NCI-H524 (cell line): ENCODE data around the gene NKD1.

ENCODE experiments used
- DNase-seq, 2 experiments: peaks; one replicate each; lab custom pipeline; 2025; lab: John Stamatoyannopoulos, UW

Gene NKD1

DNA sequence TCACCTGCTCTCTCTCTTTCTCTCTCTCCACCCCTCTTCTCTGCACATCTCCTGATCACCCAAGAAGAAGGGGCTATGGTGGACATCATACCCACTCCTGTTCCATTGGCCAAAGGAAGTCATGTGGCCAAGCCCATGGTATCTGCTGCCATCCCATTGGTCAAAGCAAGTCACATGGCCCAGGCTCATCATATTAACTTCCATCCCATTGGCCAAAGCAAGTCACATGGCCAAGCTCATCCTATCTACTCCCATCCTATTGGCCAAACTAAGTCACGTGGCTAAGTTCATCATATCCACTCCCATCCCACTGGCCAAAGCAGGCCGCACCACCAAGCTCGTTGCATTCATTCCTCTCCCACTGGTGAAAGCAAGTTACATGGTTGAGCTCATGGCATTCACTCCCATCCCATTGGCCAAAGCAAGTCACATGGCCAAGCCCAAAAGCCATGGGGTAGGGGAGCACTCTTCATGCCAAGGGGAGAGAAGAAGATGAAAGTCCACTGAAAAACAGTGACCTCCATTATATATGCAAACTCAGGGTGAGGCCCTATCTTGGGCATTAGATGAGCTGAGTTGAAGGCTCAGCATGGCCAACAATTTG lies 103.7 kb downstream of the NKD1 start:
- DNase-seq = peak in 1 of 2 experiments; percentile 19

- DNase-seq = peak; percentile 62 to 88
Measured at GRCh38 chr16:50652836-50653425, 104.7 kb downstream of the NKD1 start.

DNA sequence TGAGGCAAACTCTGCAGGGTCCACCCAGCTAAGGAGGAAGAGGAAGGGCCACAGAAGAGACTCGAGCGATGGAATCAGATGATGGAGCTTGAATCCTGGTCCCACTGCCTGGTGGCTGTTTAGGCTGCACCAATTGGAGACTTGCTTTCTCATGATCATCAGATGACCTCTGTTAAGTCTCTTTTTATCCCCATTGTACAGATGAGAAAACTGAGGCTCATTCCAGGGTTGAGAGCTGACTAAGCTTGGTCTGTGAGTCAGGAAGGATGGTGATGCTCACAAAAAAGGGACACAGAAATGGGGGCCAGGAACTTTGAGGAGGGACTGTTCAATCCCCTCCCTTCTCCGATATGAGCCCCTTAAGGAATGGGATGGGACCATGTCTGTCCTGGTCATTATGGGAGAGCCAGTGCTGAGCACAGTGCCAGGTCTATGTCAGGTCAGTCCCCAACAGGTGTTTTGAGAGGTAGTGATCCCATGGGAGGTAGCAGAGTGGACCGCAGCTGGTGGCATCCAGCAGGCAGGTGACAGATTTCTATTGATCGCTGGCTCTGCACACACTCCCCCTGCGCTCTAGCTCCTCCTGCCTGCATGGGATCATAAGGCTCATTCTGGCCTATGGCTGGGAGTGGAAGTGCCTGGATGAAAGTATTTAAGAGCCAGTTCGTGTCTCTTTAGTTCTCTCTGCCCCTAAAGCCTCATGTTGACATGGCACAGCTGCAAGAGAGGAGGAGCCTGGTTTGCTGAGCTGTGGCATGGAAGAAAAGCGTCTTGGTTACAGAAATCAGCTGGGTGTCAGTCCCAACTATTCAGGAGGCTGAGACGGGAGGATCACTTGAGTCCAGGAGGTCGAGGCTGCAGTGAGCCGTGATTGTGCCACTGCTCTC lies 105.7 kb downstream of the NKD1 start:
- peak; percentile 28 to 83 for DNase-seq

- DNase-seq = no peak
Measured at GRCh38 chr16:50655558-50656055, 107.4 kb downstream of the NKD1 start.

DNA sequence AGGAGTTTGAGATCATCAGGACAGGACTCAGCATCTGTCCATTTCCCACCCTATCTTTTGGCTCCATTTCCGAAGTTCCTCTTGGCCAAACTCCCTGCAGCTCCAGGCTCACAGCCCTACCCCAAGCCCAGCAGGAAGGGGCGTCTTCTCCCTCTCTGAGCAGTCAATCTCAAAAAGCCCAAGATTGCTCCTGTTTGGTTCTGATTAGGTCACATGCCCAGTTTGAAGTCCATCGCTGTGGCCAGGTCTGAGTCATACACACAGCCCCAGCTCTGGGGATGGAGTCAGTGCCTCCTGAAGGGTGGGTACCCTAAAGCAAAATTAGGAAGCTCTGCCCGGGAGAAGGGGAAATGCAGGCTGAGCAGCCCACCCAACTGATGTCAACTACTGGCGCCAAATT lies 109.0 kb downstream of the NKD1 start:
- DNase-seq = no peak

DNA sequence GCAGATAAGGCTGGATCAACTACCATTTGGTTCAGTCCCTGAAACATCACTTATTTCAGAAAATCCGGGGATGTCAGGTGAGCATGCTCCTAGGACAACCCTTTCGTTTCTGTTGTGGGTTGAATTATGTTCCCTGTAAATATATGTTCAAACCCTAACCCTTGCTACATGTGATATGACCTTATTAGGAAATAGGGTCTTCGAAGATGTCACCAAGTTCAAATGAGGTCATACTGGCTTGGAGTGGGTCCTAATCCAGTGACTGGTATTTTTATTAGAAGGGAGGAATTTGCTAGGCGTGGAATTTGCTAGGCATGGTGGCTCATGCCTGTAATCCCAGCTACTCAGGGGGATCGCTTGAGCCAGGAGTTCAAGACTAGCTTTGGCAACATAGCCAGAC lies 111.6 kb downstream of the NKD1 start:
- DNase-seq = no peak

DNA sequence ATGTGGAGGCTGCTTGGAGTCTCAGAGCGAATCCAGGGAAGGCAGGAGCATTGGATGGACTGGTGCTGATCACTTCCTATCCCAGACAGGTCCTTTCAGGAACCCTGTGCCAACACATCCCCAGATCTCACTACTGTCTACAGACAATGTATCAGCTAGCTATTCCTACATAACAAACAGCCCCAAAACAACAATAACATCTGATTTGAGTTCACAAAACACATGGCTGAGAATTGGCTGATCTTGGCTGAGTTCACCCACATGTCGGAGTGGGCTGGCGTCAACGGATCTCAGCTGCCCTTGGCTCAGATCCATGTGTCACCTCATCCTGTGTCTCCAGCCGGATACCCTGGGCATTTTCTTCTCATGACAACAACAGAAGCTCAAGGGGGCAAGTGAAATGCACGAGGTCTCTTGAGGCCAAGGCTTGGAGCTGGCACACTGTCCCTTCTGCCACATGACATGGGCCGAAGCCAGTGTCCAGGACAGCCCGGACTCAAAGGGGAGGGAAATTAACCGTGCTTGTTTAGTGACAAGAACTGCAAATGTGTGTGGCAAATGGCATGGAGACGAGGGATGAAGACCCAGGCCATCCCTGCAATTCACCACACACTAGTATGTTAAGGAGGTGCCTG lies 114.2 kb downstream of the NKD1 start:
- no peak for DNase-seq

DNA sequence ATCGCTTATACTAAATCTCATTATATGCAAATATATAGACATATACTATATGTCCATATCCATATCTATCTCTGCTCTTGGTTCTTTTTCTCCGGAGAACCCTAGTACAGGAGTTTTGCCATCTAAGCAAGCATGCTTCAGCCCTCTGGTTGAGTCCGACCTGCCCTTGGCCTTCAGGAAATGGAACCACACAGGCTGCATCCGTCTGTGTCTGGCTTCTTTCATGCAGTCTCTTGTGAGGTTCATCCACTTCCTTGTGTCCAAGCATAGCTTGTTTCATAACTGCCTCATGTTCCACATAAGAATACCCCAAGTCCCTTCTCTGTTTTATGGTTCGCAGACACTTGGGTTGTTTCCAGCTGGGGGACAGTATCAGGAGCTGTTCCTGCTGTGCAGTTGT lies 116.1 kb downstream of the NKD1 start:
- DNase-seq = no peak

- peak; percentile 44 to 83 for DNase-seq
Measured at GRCh38 chr16:50665128-50665878, 117.1 kb downstream of the NKD1 start.

GRCh38 chr16:50666658-50667496 lies 118.7 kb downstream of the NKD1 start:
- no peak for DNase-seq

- DNase-seq = no peak
Measured at GRCh38 chr16:50667497-50668367, 119.5 kb downstream of the NKD1 start.

DNA sequence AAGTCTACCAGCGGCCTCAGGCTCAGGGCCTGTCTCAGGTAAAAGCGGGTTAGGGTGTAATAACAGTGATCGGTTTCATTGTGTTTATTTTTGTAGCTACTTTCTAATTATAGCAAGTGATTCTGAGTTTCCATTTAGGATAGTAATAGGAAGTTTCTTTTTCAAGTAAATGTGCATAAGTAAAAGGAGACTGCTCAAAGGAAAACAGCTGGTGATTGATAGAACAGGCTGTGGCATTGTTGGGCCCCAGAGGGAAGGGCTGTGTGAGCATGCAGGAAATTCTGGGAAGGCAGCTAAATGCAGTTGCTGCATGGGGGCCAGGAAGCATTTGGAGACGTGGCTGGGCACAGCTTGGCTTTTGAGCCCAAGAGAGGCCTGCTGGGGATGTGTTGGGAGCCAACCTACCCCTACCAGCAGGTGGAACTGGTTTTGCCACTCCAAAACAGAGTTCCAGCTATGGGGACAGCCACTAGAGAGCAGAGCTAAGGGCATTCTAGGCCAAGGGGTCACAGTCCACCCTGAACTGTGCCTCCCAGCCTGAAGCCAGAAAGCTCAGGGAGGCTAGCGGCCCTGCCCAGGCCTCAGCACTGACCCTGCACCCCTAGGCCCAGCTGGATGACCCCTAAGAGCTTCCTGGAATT lies 120.3 kb downstream of the NKD1 start:
- no peak for DNase-seq

DNA sequence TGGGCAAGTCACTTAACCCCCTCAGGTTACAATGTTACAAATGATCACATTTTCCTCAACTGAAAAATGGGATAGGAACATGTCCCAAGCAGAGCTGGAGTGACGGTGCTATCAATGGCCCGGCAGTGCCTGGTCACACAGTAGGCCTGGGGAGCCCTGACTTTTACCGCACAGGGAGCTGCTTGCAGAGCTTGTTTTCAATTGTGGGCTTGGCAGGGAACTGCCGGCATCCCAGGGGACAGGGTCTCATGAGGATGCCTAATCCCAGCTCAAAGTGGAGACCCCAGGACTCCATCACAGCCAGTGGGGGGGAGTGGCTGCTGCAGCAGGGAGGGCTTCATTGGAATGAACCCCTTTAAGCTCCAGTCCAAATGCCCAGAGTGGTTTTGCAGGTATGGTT lies 121.5 kb downstream of the NKD1 start:
- no peak for DNase-seq

DNA sequence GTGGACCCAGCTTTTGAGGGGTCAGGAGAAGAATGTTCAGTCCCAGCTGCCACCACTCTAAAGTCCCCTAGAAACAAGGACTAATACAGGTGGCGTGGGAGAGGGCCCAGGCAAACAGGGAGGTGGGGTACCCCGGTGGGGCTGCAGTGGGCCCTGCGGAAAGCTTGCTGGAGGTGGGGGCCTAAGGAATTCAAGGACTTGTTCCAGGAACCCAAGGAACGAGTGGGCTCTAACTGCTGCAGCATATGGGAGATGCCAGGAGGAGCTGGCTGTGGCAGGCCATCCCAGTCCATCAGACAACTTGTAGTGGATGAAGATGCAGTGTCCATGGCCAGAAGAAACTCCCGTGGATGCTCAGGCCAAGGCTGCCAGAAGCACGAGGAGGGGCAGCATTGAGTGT lies 122.3 kb downstream of the NKD1 start:
- DNase-seq = no peak

DNA sequence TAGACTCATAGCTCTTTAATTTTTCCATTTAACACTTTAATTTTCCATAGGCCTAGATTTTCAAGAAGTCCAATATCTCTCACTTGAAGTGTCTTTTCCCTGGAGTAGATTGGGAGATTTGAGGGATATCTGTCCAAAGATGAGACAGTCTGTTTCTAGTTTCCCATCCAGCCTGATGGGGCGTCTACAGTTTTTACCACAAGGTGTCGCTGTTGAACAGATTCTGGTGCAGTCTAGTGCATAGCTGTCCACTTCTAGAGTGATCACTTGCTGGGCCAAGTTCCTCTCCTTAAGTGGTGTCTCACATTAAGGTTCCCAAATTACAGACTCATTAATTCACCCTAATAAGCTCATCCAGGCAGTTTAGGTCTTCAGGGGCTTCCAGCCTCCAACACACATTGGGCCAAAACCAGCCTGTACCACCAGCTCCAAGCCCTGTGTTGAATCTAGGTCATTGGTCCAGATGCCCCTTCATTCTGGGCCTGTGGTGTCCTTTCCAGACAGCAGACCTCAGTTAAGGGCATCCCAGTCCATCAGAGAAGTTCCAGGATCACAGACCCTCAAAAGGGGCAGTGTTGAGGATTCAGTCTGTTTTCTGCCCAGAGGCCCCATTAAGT lies 123.6 kb downstream of the NKD1 start:
- DNase-seq = peak; percentile 23 to 48

DNA sequence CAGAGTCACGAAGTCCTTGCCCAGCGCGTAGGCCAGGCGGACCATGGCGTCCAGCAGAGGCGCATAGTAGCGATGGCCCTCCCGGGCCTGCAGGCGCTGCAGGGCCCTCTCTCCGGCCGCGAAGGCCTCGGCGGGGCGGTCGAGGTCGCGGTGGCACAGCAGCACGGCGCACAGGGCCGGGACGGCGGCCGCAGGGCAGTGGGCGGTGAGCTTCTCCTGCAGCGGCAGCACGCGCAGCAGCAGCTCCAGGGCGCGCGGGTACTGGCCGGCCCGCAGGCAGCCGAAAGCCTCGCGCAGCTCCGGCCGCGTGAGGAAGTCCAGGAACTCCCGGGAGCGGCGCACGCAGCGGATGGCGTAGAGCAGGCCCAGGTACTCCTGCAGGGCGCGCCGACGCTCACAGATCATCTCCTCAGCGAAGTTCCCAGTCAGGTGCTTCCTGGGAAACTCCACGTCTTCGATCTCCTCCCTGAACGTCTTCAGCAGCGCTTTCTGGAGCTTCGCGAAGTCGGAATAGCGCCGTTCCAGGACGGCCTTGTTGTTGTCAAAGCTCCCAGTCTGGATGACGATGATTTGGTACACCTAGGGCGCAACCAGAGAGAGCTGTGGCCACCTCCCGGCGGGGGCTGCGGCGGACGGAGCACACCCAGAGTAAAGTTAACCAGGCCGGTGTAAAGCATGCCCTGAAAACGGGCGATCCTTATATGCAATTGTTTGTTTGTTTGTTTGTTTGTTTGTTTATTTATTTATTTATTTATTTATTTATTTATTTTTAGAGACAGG lies 125.5 kb downstream of the NKD1 start:
- DNase-seq = no peak

DNA sequence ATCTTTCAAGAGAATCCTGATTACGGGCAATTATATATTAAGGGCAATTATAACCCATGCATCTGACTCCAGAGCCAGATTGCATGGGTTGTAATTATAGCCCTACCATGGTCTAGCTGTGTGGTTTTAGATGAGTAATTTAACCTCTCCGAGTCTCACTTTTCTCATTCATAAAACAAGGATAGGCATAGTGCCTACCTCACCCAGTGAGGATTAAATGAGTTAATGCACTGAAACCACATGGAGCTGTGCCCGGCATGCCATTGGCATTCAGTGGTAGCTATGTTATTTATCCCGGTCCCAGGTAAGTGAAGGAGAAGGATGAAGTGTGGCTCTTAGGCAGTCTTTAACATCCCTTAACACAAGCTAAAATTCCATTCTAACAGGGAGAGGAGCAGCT lies 126.6 kb downstream of the NKD1 start:
- DNase-seq = no peak
